Peyer's patch (tissue), 4 donors: Measurements from ENCODE around the gene TFAP2B. TPM values are rescaled to one million over a fixed set of nuclear protein-coding genes. Genes with fewer than 3 reads are reported as not detected.

ENCODE experiments used
- DNase-seq, 3 donors: peaks; one replicate each; pipeline ENCODE4 v3.0.0-alpha.2; 2017 to 2019
- H3K27ac ChIP-seq, 4 donors: fragments of 200-600 bp; sonication (generic); one replicate each; pipeline ENCODE4 v1.5.1; 2016 to 2019
- H3K27me3 ChIP-seq, 2 donors: fragments of 200-600 bp; sonication (generic); one replicate each; pipeline ENCODE4 v1.5.1; 2019
- H3K36me3 ChIP-seq, 3 donors: fragments of 200-600 bp; sonication (generic); one replicate each; pipeline ENCODE4 v1.5.1; 2016 to 2019
- H3K4me1 ChIP-seq, 4 donors: fragments of 200-600 bp; sonication (generic); one replicate each; pipeline ENCODE4 v1.5.1; 2016 to 2019
- H3K4me3 ChIP-seq, 4 donors: fragments of 200-600 bp; sonication (generic); 1 replicate in 3 of 4; 2 replicates in 1 of 4; pipeline ENCODE4 v1.5.1; 2016 to 2019; ENCODE audit warnings: mild to moderate bottlenecking in 1 of 4
- H3K9me3 ChIP-seq, 4 donors: fragments of 200-600 bp; sonication (generic); one replicate each; pipeline ENCODE4 v1.5.1; 2016 to 2019; ENCODE audit warnings: mild to moderate bottlenecking in 1 of 4
- CTCF ChIP-seq, 6 experiments: fragments of 450-650 bp in 4 of 6; fragments of 200-600 bp in 2 of 6; sonication (generic) in 1 of 6; IDR thresholded peaks; one replicate each; pipeline ENCODE4 v1.5.1; 2017 to 2019; ENCODE audit warnings: antibody characterized with exemption in 6 of 6, mild to moderate bottlenecking in 3 of 6, moderate library complexity in 1 of 6
- POLR2A ChIP-seq, 2 donors: fragments of 450-650 bp; IDR thresholded peaks; one replicate each; pipeline ENCODE4 v1.5.1; 2017; ENCODE audit warnings: antibody characterized with exemption in 2 of 2, mild to moderate bottlenecking in 2 of 2, moderate library complexity in 2 of 2
- total RNA-seq, 4 donors: library from RNA; depleted of rRNA; stranded (reverse); fragments of >200 nt; gene quantifications; one replicate each; pipeline ENCODE4 v1.1.0, GENCODE V29; 2016

The TFAP2B gene
- total RNA-seq, 4 donors from 2014 or later: not detected

GRCh38 chr6:50825375-50826036, 6.8 kb downstream of the TFAP2B start:
- no peak for DNase-seq
- H3K9me3 ChIP-seq: no peaks in the 10 kb centered on the region
- H3K27me3 ChIP-seq: peaks cover 0 to 35% of the 10 kb centered on the region in 2 donors
- no peak overlapping the region for H3K27ac ChIP-seq
- TF ChIP-seq POLR2A (IDR thresholded peaks at IDR 0.05) (no peak), CTCF (IDR thresholded peaks at IDR 0.05) (no peak)
- no peaks in the 10 kb centered on the region for H3K4me1 ChIP-seq
- no peak overlapping the region for H3K4me3 ChIP-seq
- H3K36me3 ChIP-seq: no peaks in the 10 kb centered on the region

- no peak for TF ChIP-seq POLR2A (IDR thresholded peaks at IDR 0.05)
- TF ChIP-seq CTCF (IDR thresholded peaks at IDR 0.05): no peak
- no peak overlapping the region for H3K4me3 ChIP-seq
- H3K27ac ChIP-seq: no peak overlapping the region
Observed at GRCh38 chr6:50826037-50826761, 7.5 kb downstream of the TFAP2B start.

GRCh38 chr6:50826803-50827202, 8.1 kb downstream of the TFAP2B start:
- Histone ChIP-seq H3K4me1 (no peaks in the 10 kb centered on the region), H3K27ac (no peak overlapping the region), H3K4me3 (no peak overlapping the region), H3K27me3 (peaks cover 0 to 34% of the 10 kb centered on the region in 2 donors), H3K9me3 (no peaks in the 10 kb centered on the region), H3K36me3 (no peaks in the 10 kb centered on the region)
- no peak for DNase-seq
- no peak for TF ChIP-seq CTCF (IDR thresholded peaks at IDR 0.05)
- TF ChIP-seq POLR2A (IDR thresholded peaks at IDR 0.05): no peak

More at GRCh38 chr6:50826037-50826761, 7.5 kb downstream of the TFAP2B start:
- H3K9me3 ChIP-seq: no peaks in the 10 kb centered on the region
- DNase-seq: no peak
- peaks cover 0 to 34% of the 10 kb centered on the region in 2 donors for H3K27me3 ChIP-seq
- H3K4me1 ChIP-seq: no peaks in the 10 kb centered on the region
- no peaks in the 10 kb centered on the region for H3K36me3 ChIP-seq

GRCh38 chr6:50829049-50829448, 10.4 kb downstream of the TFAP2B start:
- Histone ChIP-seq H3K27me3 (peaks cover 0 to 25% of the 10 kb centered on the region in 2 donors), H3K9me3 (no peaks in the 10 kb centered on the region), H3K27ac (no peak overlapping the region), H3K4me3 (no peak overlapping the region), H3K4me1 (no peaks in the 10 kb centered on the region), H3K36me3 (no peaks in the 10 kb centered on the region)
- TF ChIP-seq CTCF (IDR thresholded peaks at IDR 0.05): no peak
- no peak for TF ChIP-seq POLR2A (IDR thresholded peaks at IDR 0.05)
- no peak for DNase-seq

- no peak for DNase-seq
- no peak overlapping the region for H3K27ac ChIP-seq
- peaks cover 0 to 19% of the 10 kb centered on the region in 2 donors for H3K27me3 ChIP-seq
- no peak overlapping the region for H3K4me3 ChIP-seq
- no peaks in the 10 kb centered on the region for H3K36me3 ChIP-seq
- H3K4me1 ChIP-seq: no peaks in the 10 kb centered on the region
- no peak for TF ChIP-seq CTCF (IDR thresholded peaks at IDR 0.05)
- no peak for TF ChIP-seq POLR2A (IDR thresholded peaks at IDR 0.05)
- no peaks in the 10 kb centered on the region for H3K9me3 ChIP-seq
Observed at GRCh38 chr6:50829898-50830444, 11.3 kb downstream of the TFAP2B start.
